HG03196 (cell line): Measurements from ENCODE around the gene DOCK6.

Source experiments
- ATAC-seq: cut with Tn5 transposase; IDR thresholded peaks from one replicate; pipeline ENCODE4 v1.9.1; 2021; ENCODE audit not compliant: unreplicated experiment

Gene DOCK6

GRCh38 chr19:11151181-11151580, 111.1 kb downstream of the DOCK6 start:
- no peak for ATAC-seq
